HG02588 (cell line): ENCODE data around the gene TSPAN32.
"Not testable (repeated sequence)": the region's sequence is repeated elsewhere in the genome, so short reads cannot be mapped to it uniquely, and the experiment has no call there.

ENCODE experiments used
- ATAC-seq: cut with Tn5 transposase; IDR thresholded peaks from one replicate; pipeline ENCODE4 v1.9.1; 2021; ENCODE audit warnings: mild to moderate bottlenecking, moderate library complexity; ENCODE audit not compliant: unreplicated experiment

TSPAN32 gene

GRCh38 chr11:2332569-2332968 is 30.8 kb downstream of the TSPAN32 start:
- ATAC-seq = not testable (repeated sequence)

- ATAC-seq = not testable (repeated sequence)
These were observed 31.8 kb downstream of the TSPAN32 start for GRCh38 chr11:2333486-2334205.

GRCh38 chr11:2335286-2335685 is 33.5 kb downstream of the TSPAN32 start:
- ATAC-seq = not testable (repeated sequence)

GRCh38 chr11:2338760-2339159 is 36.9 kb downstream of the TSPAN32 start:
- ATAC-seq = not testable (repeated sequence)

- no peak for ATAC-seq
These were observed 40.7 kb downstream of the TSPAN32 start for GRCh38 chr11:2342557-2342956.

- ATAC-seq = no peak
These were observed 41.2 kb downstream of the TSPAN32 start for GRCh38 chr11:2342981-2343380.

GRCh38 chr11:2343502-2343901 is 41.7 kb downstream of the TSPAN32 start:
- no peak for ATAC-seq

GRCh38 chr11:2345050-2345449 is 43.2 kb downstream of the TSPAN32 start:
- no peak for ATAC-seq

GRCh38 chr11:2346014-2346413 is 44.2 kb downstream of the TSPAN32 start:
- no peak for ATAC-seq

GRCh38 chr11:2346586-2347307 is 44.9 kb downstream of the TSPAN32 start:
- ATAC-seq = no peak

- ATAC-seq = no peak
These were observed 45.6 kb downstream of the TSPAN32 start for GRCh38 chr11:2347308-2347830.

GRCh38 chr11:2348986-2349385 is 47.2 kb downstream of the TSPAN32 start:
- ATAC-seq = no peak

- no peak for ATAC-seq
These were observed 49.9 kb downstream of the TSPAN32 start for GRCh38 chr11:2351701-2352100.

GRCh38 chr11:2352420-2352819 is 50.6 kb downstream of the TSPAN32 start:
- no peak for ATAC-seq

GRCh38 chr11:2355000-2355644 is 53.3 kb downstream of the TSPAN32 start:
- ATAC-seq = no peak

GRCh38 chr11:2357246-2357645 is 55.4 kb downstream of the TSPAN32 start:
- ATAC-seq = no peak

GRCh38 chr11:2357651-2358050 is 55.8 kb downstream of the TSPAN32 start:
- ATAC-seq = not testable (repeated sequence)

GRCh38 chr11:2358754-2359442 is 57.1 kb downstream of the TSPAN32 start:
- no peak for ATAC-seq

GRCh38 chr11:2359557-2359956 is 57.7 kb downstream of the TSPAN32 start:
- no peak for ATAC-seq

GRCh38 chr11:2360081-2360642 is 58.3 kb downstream of the TSPAN32 start:
- no peak for ATAC-seq

- ATAC-seq = no peak
These were observed 59.8 kb downstream of the TSPAN32 start for GRCh38 chr11:2361565-2361964.
